Panc1 (cell line): ENCODE measurements around the gene CRABP1. TPM values are rescaled to one million over a fixed set of nuclear protein-coding genes. Genes with fewer than 3 reads are reported as not detected.
A peak's percentile ranks its signal among the peaks of the same experiment; 100 is the strongest.

Experiments
- ATAC-seq: fragments of 200-7000 bp; cut with Tn5 transposase; 2 replicates; pipeline ENCODE4 v1.9.1; 2020; ENCODE audit warnings: mild to moderate bottlenecking, moderate library complexity
- Bru-seq: library from RNA; stranded (reverse); fragments of 400-500 nt; gene quantifications from one replicate; lab custom pipeline; 2021; lab: Mats Ljungman, UMichigan
- BruChase-seq, 2 experiments: library from RNA; stranded (reverse); fragments of 400-500 nt; gene quantifications; one replicate each; lab custom pipeline; 2021; lab: Mats Ljungman, UMichigan
- BruUV-seq: library from RNA; stranded (reverse); fragments of 400-500 nt; replicated peaks from 2 replicates; lab custom pipeline; 2021; lab: Mats Ljungman, UMichigan
- CTCF ChIA-PET: fragments of 300-600 bp; sonication (Branson Sonifier 250); formaldehyde crosslinking; loops from one replicate; lab custom pipeline; 2022; ENCODE audit warnings: antibody characterized with exemption; lab: Charles Lee
- POLR2A ChIA-PET: fragments of 300-600 bp; sonication (Branson Sonifier 250); formaldehyde crosslinking; loops from one replicate; lab custom pipeline; 2022; ENCODE audit warnings: antibody characterized with exemption; lab: Charles Lee
- DNase-seq: peaks from one replicate; pipeline ENCODE4 v3.0.0-alpha.2; 2010; ENCODE audit warnings: low read depth, low spot score
- H3K27ac ChIP-seq: 2 replicates; pipeline ENCODE4 v1.5.1; 2011; ENCODE audit warnings: mild to moderate bottlenecking, low read length, inconsistent platforms
- H3K27me3 ChIP-seq: fragments of 200-500 bp; sonication (Bioruptor generic); 2 replicates; pipeline ENCODE4 v1.6.0; 2014; ENCODE audit warnings: low read length, inconsistent platforms; ENCODE audit not compliant: control insufficient read depth, insufficient read depth
- H3K36me3 ChIP-seq: fragments of 200-500 bp; sonication (Bioruptor generic); 2 replicates; pipeline ENCODE4 v1.5.1; 2014; ENCODE audit warnings: inconsistent platforms, mild to moderate bottlenecking, low read length, moderate library complexity; ENCODE audit not compliant: control insufficient read depth, insufficient read depth
- H3K4me1 ChIP-seq: 2 replicates; pipeline ENCODE4 v1.5.1; 2011; ENCODE audit warnings: inconsistent platforms, mild to moderate bottlenecking, low read length, moderate library complexity; ENCODE audit not compliant: control insufficient read depth, insufficient read depth
- H3K4me3 ChIP-seq, 2 experiments: 2 replicates each; pipeline ENCODE4 v1.5.1; 2011 to 2012; ENCODE audit warnings: low read depth in 2 of 2, low read length in 2 of 2, mild to moderate bottlenecking in 2 of 2, inconsistent platforms in 1 of 2, moderate library complexity in 1 of 2
- H3K9me3 ChIP-seq: fragments of 200-500 bp; sonication (Bioruptor generic); 2 replicates; pipeline ENCODE4 v1.5.1; 2014; ENCODE audit warnings: low read depth, mild to moderate bottlenecking, inconsistent platforms, low read length, moderate library complexity; ENCODE audit not compliant: control insufficient read depth, insufficient read depth
- POLR2AphosphoS5 ChIP-seq: IDR thresholded peaks from 2 replicates; pipeline ENCODE4 v1.6.1; 2012; ENCODE audit warnings: mild to moderate bottlenecking, low read depth, low read length, moderate library complexity
- REST ChIP-seq, 2 experiments: IDR thresholded peaks; 2 replicates each; pipeline ENCODE4 v1.6.1; 2011 to 2012; ENCODE audit warnings: low read depth in 2 of 2, control low read depth in 1 of 2, low read length in 1 of 2, mild to moderate bottlenecking in 1 of 2, moderate library complexity in 1 of 2; ENCODE audit not compliant: insufficient read depth in 1 of 2
- SIN3A ChIP-seq: IDR thresholded peaks from 2 replicates; pipeline ENCODE4 v1.6.1; 2012; ENCODE audit warnings: low read depth, mild to moderate bottlenecking, low read length, moderate library complexity, borderline replicate concordance; ENCODE audit not compliant: insufficient read depth
- TCF7L2 ChIP-seq: IDR thresholded peaks from 2 replicates; pipeline ENCODE4 v1.6.1; 2011; ENCODE audit warnings: mild to moderate bottlenecking, low read depth, low read length, inconsistent platforms
- in situ Hi-C: cut with HindIII; loops from 2 replicates; pipeline ENCODE4 v1.10.0; 2016; ENCODE audit warnings: low sequenced_read_pairs, low pct_unique_long_range_greater_than_20kb
- intact Hi-C: fragments of 100-400 bp; cut with micrococcal nuclease; formaldehyde crosslinking; loops from one replicate; pipeline ENCODE4 v1.10.0; 2022; ENCODE audit not compliant: unreplicated experiment
- long read RNA-seq: library from polyadenylated mRNA; unstranded; transcript quantifications from one replicate; pipeline ENCODE4 v2.0.0, GENCODE V29; 2021; ENCODE audit not compliant: unreplicated experiment
- polyA plus RNA-seq: library from polyadenylated mRNA; unstranded; fragments of >200 nt; gene quantifications from one replicate; pipeline ENCODE4 v1.2.1, GENCODE V29; 2012; ENCODE audit warnings: missing spikeins; ENCODE audit not compliant: insufficient read length
- total RNA-seq: library from RNA; stranded (reverse); gene quantifications from one replicate; pipeline ENCODE4 v1.2.1, GENCODE V29; 2021; ENCODE audit not compliant: unreplicated experiment
- TF ChIP-seq, protein P1 (sequence below): fragments of 450-650 bp; IDR thresholded peaks from 2 replicates; pipeline ENCODE4 v1.5.1; 2017; ENCODE audit warnings: mild to moderate bottlenecking

Gene CRABP1
- total RNA-seq = 6.7 TPM
- polyA plus RNA-seq = 20.5 TPM
- Bru-seq, nascent RNA = percentile 30 among the genes with signal in this experiment
- BruChase-seq, experiment 1, labeled RNA remaining after a 2-hour chase = percentile 30 among the genes with signal in this experiment
- BruChase-seq, experiment 2, labeled RNA remaining after a 6-hour chase = percentile 32 among the genes with signal in this experiment
- long read RNA-seq, partial matches to known transcripts = 0 of 2 reads
- long read RNA-seq, other reads (novel, unspliced or antisense) = 0 of 2 reads

- ATAC-seq = peak; percentile 53; the same call in 1 of the 2 replicates
- CTCF ChIA-PET = no interaction called here
- POLR2A ChIA-PET = no interaction called here
- DNase-seq = no peak
- TF ChIP-seq REST (IDR thresholded peaks at IDR 0.05; ENCODE audit: insufficient read depth in 1 of 2, low read depth in 2 of 2, low read length in 1 of 2) = no peak
- no peak for TF ChIP-seq SIN3A
- no peak for TF ChIP-seq TCF7L2
- TF ChIP-seq, protein P1, sequence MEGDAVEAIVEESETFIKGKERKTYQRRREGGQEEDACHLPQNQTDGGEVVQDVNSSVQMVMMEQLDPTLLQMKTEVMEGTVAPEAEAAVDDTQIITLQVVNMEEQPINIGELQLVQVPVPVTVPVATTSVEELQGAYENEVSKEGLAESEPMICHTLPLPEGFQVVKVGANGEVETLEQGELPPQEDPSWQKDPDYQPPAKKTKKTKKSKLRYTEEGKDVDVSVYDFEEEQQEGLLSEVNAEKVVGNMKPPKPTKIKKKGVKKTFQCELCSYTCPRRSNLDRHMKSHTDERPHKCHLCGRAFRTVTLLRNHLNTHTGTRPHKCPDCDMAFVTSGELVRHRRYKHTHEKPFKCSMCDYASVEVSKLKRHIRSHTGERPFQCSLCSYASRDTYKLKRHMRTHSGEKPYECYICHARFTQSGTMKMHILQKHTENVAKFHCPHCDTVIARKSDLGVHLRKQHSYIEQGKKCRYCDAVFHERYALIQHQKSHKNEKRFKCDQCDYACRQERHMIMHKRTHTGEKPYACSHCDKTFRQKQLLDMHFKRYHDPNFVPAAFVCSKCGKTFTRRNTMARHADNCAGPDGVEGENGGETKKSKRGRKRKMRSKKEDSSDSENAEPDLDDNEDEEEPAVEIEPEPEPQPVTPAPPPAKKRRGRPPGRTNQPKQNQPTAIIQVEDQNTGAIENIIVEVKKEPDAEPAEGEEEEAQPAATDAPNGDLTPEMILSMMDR = no peak
- TF ChIP-seq POLR2AphosphoS5 = no peak
- Histone ChIP-seq H3K4me1 (peaks cover 5% of the 10 kb centered on the region; the same call in 1 of the 2 replicates), H3K36me3 (no peaks in the 10 kb centered on the region), H3K27me3 (peaks cover 15% of the 10 kb centered on the region), H3K9me3 (no peaks in the 10 kb centered on the region), H3K27ac (no peak within 1 kb of the TSS), H3K4me3 (peak within 1 kb of the TSS; percentile 21 to 33)
- no TSS peak for BruUV-seq
- intact Hi-C loops = no loop called here
- in situ Hi-C loops = no loop called here
These were observed at the start of gene CRABP1 for GRCh38 chr15:78340231-78341056. CRABP1 (plus strand) TSS chr15:78340353; CDS start chr15:78340429, 76 bp downstream.

GRCh38 chr15:78291052-78291451 is 49.1 kb upstream of the CRABP1 start:
- Histone ChIP-seq H3K4me1 (no peaks in the 10 kb centered on the region), H3K27me3 (no peaks in the 10 kb centered on the region), H3K27ac (no peak overlapping the region), H3K9me3 (no peaks in the 10 kb centered on the region), H3K4me3 (no peak overlapping the region), H3K36me3 (peaks cover 11% of the 10 kb centered on the region)
- TF ChIP-seq, protein P1 = no peak
- TF ChIP-seq REST (IDR thresholded peaks at IDR 0.05; ENCODE audit: insufficient read depth in 1 of 2, low read depth in 2 of 2, low read length in 1 of 2) = no peak
- no peak for TF ChIP-seq TCF7L2
- TF ChIP-seq POLR2AphosphoS5 = no peak
- no peak for TF ChIP-seq SIN3A
- intact Hi-C loops (no loop called here), in situ Hi-C loops (no loop called here)
- CTCF ChIA-PET = interaction anchor here (0.8 kb wide), 1 partner anchor 25 kb away, joined by 3 read pairs; no protein-coding TSS in a partner anchor
- BruUV-seq = no TSS peak
- ATAC-seq = no peak
- POLR2A ChIA-PET = no interaction called here
- DNase-seq = no peak
